ENCODE results near the gene IFIT1. TPM values are rescaled to one million over a fixed set of nuclear protein-coding genes. Genes with fewer than 3 reads are reported as not detected.
A peak's percentile ranks its signal among the peaks of the same experiment; 100 is the strongest.

Gene IFIT1
- total RNA-seq, 3 donors from 2014 or later (not counting 1 experiment from before 2014, with no cell fraction given): 1.0 to 4.9 (median 2.7) TPM

- Histone ChIP-seq H3K27ac (ENCODE audit: low read length) (no peak overlapping the region), H3K4me1 (ENCODE audit: control insufficient read depth, insufficient read depth, low read length) (peaks cover 9% of the 10 kb centered on the region), H3K4me3 (ENCODE audit: low read length) (no peak overlapping the region), H3K27me3 (ENCODE audit: control insufficient read depth, insufficient read depth, low read length) (no peaks in the 10 kb centered on the region), H3K9me3 (ENCODE audit: control insufficient read depth, insufficient read depth, low read length) (no peaks in the 10 kb centered on the region), H3K36me3 (ENCODE audit: control insufficient read depth, insufficient read depth, low read length) (no peaks in the 10 kb centered on the region)
- WGBS (ENCODE audit: insufficient coverage): 65% methylated on average over 3 of the region's 3 CpGs
- Mint-ChIP-seq H3K4me3 (no peak overlapping the region), H3K9me3 (no peaks in the 10 kb centered on the region), H3K27me3 (ENCODE audit: low read depth in 2 of 2) (peaks cover 5 to 18% of the 10 kb centered on the region in 2 donors), H3K27ac (no peak overlapping the region), H3K36me3 (no peaks in the 10 kb centered on the region), H3K4me1 (peaks cover 23 to 25% of the 10 kb centered on the region in 2 donors)
- no peak for TF ChIP-seq CTCF (IDR thresholded peaks at IDR 0.05)
- DNase-seq: no peak
- intact Hi-C loops (cut with micrococcal nuclease): no loop called here
- no peak for ATAC-seq
Measured at GRCh38 chr10:89371987-89372386, 20.4 kb upstream of the IFIT1 start.

GRCh38 chr10:89373916-89374711 lies 18.3 kb upstream of the IFIT1 start:
- Mint-ChIP-seq H3K27ac (no peak overlapping the region), H3K36me3 (no peaks in the 10 kb centered on the region), H3K4me1 (peaks cover 3 to 6% of the 10 kb centered on the region in 2 donors), H3K9me3 (no peaks in the 10 kb centered on the region), H3K27me3 (ENCODE audit: low read depth in 2 of 2) (peaks cover 10 to 18% of the 10 kb centered on the region in 2 donors), H3K4me3 (no peak overlapping the region)
- Histone ChIP-seq H3K9me3 (ENCODE audit: control insufficient read depth, insufficient read depth, low read length) (no peaks in the 10 kb centered on the region), H3K27me3 (ENCODE audit: control insufficient read depth, insufficient read depth, low read length) (no peaks in the 10 kb centered on the region), H3K4me3 (ENCODE audit: low read length) (no peak overlapping the region), H3K4me1 (ENCODE audit: control insufficient read depth, insufficient read depth, low read length) (no peaks in the 10 kb centered on the region), H3K36me3 (ENCODE audit: control insufficient read depth, insufficient read depth, low read length) (no peaks in the 10 kb centered on the region), H3K27ac (ENCODE audit: low read length) (no peak overlapping the region)
- 81% methylated on average over 3 of the region's 3 CpGs for WGBS (ENCODE audit: insufficient coverage)
- TF ChIP-seq CTCF (IDR thresholded peaks at IDR 0.05): no peak
- DNase-seq: no peak
- intact Hi-C loops (cut with micrococcal nuclease): no loop called here
- peak in 1 of 3 donors; percentile 18 for ATAC-seq

- no peak overlapping the region for H3K4me3 Mint-ChIP-seq
- H3K36me3 ChIP-seq (ENCODE audit: control insufficient read depth, insufficient read depth, low read length): no peaks in the 10 kb centered on the region
- no peaks in the 10 kb centered on the region for H3K27me3 ChIP-seq (ENCODE audit: control insufficient read depth, insufficient read depth, low read length)
- intact Hi-C loops (cut with micrococcal nuclease): no loop called here
- H3K4me1 ChIP-seq (ENCODE audit: control insufficient read depth, insufficient read depth, low read length): no peaks in the 10 kb centered on the region
- H3K27me3 Mint-ChIP-seq (ENCODE audit: low read depth in 2 of 2): peaks cover 10 to 12% of the 10 kb centered on the region in 2 donors
- peaks cover 0 to under 1% of the 10 kb centered on the region in 2 donors for H3K4me1 Mint-ChIP-seq
- H3K9me3 ChIP-seq (ENCODE audit: control insufficient read depth, insufficient read depth, low read length): no peaks in the 10 kb centered on the region
- no peak overlapping the region for H3K4me3 ChIP-seq (ENCODE audit: low read length)
- DNase-seq (no peak), ATAC-seq (peak in 1 of 3 donors; percentile 14)
- no peak overlapping the region for H3K27ac Mint-ChIP-seq
- no peak for TF ChIP-seq CTCF (IDR thresholded peaks at IDR 0.05)
- H3K36me3 Mint-ChIP-seq: no peaks in the 10 kb centered on the region
- H3K27ac ChIP-seq (ENCODE audit: low read length): no peak overlapping the region
- no peaks in the 10 kb centered on the region for H3K9me3 Mint-ChIP-seq
Measured at GRCh38 chr10:89374713-89375141, 17.7 kb upstream of the IFIT1 start.

All from natural killer cell (primary cell).